Stimulated activated CD8-positive, alpha-beta memory T cell treated with anti-CD3 and anti-CD28 coated beads, Interleukin-12 subunit alpha, Interleukin-12 subunit beta, amount 100 ng/mL, for 24 hours (primary cell): Measurements from ENCODE around the gene HIC1.

Experiments
- DNase-seq: peaks from one replicate; pipeline ENCODE4 v3.0.0-alpha.2; 2020; ENCODE audit errors: extremely low read depth

HIC1 gene

DNA sequence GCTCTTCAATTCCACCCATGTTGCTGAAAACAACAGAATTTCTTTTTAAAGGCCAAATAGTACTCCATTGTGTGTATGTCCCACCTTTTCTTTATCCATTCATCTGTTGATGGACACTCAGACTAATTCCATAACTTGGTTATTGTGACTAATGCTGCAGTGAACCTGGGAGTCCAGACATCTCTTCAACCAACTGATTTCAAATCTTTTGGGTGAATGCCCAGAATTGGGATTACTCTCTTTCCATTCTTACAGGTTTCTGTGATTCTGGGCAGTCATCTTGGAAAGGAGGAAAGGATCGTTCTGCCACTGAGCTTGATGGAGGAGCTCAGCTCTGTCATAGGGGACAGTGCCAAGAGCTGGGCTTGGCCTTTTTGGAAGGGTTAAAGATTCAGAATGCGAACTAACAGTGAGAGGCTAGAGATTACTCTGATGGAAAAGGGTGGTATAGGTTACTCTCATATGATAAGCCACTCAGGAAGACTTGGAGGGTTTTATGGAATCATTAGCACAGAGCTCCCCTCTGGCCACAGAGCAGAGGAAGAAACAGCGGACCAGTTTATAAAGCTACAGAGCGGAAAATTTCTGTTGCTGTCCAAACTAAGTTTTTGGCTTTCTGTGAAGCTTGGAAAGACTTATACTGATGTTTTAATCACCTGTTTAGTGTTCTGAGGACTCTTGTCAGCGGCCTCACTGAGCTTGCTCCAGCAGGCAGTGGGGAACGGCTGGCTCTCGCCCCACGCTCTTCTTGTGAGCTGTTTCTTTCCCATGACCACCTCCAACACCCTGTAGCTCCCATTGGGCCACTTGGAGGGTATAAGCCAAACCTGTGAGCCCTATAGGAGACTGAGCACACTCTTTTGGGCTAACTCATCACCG is 48.3 kb downstream of the HIC1 start:
- DNase-seq: no peak

DNA sequence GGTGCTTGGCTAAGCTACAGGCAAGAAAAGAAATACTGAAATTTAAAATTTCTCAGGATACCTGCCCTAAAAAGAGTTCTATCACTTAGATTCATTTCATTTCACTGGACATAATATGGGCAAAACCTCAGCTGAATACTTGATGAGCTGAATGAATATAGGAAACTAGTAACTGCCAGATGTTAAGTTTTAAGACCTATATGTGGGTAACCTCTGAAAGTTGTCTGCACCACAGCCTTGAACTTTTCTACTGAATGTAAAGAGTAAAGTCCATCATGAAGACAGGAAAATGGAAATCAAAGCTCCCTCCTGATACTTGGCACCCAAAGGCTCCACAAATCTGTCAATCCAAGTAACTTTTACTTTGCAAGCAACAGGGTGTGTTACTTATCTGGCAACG is 50.8 kb downstream of the HIC1 start:
- no peak for DNase-seq

DNA sequence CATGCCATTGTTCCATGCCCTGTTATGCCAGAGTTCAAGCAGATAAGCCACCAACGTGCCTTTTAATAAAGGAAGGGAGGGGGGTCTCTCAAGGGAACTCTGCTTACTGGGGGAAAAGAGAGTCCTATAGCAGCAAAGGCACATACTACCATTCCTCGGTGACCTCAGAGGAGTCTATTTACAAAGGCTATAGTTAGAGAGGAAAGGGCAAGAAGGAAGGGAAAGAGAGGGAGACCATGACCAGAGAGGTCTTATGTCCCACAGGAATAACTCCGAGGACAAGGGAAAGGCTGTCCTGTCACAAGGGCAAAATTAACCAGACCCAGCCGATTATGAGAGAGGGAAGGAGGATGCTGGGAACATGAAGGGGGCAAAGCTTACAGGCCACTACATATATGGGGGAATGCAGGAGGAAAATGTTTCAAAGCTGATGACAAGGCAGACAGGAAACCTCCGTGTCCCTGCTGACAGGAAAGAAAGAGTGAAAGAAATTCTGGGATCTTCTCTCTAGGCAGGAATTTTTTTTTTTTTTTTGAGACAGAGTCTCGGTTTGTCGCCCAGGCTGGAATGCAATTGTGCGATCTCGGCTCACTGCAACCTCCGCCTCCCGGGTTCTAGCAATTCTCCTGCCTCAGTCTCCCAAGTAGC is 51.5 kb downstream of the HIC1 start:
- no peak for DNase-seq

DNA sequence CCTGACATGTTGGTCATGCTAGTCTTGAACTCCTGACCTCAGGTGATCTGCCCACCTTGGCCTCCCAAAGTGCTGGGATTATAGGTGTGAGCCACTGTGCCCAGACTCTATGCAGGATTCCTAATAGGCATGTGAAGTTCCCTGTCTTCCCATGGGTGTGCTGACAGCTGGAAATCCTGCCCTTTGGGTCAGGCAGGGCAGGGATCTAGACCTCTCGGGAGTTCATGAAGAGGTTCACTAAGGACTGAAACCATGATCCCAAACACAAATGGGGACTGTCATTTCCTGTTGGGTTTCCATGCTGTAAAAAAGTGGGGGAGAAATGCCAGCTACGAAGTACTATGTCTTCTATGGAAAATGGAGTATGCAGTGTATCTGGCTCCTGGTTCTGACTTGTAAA is 52.1 kb downstream of the HIC1 start:
- DNase-seq: no peak

DNA sequence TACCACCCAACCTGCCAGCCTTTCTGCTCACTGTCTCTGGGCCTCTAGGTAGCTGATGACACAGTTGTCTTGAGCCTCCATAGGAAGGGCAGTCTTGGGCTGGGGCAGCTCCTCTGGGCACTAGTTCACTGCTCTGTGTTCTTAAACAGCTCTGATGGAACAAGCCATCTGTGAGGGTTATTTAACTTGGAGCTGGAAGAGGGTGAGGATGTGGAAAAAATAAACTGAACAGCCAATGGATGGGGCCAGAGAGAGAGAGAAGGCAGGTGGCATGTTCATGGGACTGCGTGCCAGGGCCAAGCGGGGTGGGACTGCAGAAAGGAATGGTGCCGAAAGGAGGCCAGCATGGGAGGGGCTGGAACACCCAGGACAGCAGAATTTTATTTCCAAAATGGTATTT is 52.6 kb downstream of the HIC1 start:
- no peak for DNase-seq

DNA sequence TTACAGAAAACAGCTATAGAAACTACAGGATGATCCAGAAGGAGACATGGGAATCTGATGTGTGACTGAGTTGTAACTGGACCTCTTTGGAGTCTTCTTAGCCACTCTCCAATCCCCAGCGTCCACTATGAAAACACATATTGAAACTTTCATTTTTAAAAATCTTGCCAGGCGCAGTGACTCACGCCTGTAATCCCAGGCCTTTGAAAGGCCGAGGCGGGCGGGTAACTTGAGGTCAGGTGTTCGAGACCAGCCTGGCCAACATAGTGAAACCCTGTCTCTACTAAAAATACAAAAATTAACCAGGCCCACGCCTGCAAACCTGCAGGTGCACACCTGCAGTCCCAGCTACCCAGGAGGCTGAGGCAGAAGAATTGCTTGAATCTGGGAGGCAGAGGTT is 53.3 kb downstream of the HIC1 start:
- no peak for DNase-seq

DNA sequence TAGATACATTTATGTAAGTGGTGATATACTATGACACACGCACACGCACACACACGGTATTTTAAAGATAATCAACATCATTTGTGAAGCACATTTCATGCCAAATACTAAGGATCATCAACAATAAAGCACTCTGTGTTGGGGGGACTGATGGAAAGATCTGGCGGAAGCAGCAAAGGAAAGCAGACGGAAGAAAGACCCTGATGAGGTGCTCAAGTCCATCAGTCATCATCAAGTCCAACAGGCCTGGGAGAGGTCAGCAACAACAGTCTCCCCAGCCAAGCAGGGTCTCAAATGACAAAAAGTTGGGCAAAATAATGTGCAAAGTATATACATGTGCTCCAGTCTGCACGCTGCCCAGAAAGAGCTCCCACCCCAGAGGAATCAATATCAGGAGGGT is 55.5 kb downstream of the HIC1 start:
- DNase-seq: no peak

DNA sequence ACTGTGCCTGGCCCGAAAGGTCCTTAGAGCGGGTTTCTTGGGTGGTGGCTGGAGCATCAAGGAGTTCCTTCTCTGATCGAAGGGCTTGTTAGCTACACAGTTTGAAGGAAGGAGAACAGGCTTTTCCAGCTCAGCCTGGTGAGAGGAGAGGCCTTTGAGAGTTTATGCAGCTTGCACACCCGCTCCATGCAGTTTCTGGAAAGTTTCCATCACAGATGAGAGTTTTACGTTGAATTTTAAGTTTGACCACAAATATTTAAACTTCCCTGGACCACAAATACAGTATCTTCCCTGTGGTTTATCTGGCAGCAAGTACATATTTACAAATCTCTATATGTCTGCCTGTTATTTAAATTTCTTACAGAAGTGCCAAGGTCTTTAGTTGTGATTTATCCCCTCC is 56.8 kb downstream of the HIC1 start:
- no peak for DNase-seq
